Measurements from ENCODE around the gene PDGFRA.

The PDGFRA gene

DNA sequence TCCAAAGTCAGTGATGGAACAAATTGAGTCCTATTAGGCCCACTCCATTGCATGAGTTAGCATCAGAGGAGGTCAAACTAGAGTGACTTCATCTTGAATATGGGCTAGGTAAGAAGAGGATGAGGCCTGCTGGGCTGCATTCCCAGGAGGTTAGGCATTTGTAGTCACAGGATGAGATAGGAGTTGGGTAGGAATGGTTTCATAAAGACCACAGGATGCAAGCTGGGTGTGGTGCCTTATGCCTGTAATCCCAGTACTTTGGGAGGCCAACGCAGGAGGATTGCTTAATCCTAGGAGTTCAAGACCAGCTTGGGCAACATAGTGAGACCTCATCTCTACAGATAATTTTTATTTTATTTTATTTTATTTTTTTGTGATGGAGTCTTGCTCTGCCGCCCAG is 26.8 kb downstream of the PDGFRA start:
- DNase-seq (ENCODE audit: low read depth in 2 of 2) = no peak

- no peak for DNase-seq (ENCODE audit: low read depth in 2 of 2)
Observed at GRCh38 chr4:54256491-54257486, 27.7 kb downstream of the PDGFRA start.

DNA sequence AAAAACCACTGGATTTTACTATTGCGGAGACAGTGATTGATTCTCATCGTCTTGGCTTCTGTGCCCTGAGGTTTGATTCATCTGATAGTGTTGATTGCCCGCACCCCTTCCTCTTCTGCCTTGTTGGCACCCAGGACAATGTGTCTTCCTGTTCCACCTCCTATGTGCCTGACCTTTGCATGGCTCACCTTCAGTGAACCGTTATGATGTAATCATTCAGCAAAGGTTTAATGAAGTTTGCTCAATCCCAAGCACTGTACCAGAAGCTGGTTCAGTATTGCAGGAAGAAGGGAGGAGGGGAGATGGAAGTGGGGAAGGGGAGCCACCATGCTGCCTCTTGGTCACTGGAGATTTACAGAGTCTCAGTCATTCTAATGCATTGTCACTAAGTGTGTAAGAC is 36.3 kb downstream of the PDGFRA start:
- DNase-seq (ENCODE audit: low read depth in 2 of 2) = no peak

DNA sequence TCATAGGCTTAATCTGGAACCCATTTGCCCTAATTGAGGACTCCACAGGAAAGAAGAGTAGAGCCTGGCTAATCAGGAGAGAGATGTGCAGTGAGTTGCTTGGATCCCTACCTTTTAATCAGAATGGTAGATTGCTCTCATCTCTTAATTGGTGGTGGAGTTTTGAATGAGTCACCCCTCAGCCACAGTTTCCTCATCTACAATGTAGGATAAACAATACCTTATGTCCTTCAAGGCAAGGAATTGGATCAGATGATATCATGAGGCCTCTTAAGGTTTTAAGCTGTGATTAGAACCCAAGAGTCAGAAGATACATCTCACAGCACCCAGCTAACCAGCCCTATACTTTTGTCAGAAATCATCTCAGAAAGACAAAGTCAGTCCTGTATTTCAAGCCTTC is 39.1 kb downstream of the PDGFRA start:
- no peak for DNase-seq (ENCODE audit: low read depth in 2 of 2)

DNA sequence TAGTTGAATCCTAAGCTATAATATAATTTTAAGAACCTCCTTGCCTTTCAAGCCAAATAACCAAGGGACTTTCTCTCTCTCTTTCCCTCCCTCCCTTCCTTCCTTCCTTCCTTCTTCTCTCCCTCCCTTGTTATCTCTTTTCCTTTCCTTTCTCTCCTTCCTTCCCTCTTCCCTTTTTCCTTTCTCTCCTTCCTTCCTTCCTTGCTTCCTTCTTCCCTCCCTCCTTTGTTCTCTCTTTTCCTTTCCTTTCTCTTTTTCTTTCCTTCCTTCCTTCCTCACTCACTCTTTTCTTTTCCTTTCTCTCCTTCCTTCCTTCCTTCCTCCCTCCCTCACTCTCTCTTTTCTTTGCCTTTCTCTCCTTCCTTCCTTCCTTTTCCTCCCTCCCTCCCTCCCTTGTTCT is 42.4 kb downstream of the PDGFRA start:
- DNase-seq (ENCODE audit: low read depth in 2 of 2) = no peak

- no peak for DNase-seq (ENCODE audit: low read depth in 2 of 2)
Observed at GRCh38 chr4:54272051-54272450, 43.0 kb downstream of the PDGFRA start.

- no peak for DNase-seq (ENCODE audit: low read depth in 2 of 2)
Observed at GRCh38 chr4:54274264-54274663, 45.2 kb downstream of the PDGFRA start.

DNA sequence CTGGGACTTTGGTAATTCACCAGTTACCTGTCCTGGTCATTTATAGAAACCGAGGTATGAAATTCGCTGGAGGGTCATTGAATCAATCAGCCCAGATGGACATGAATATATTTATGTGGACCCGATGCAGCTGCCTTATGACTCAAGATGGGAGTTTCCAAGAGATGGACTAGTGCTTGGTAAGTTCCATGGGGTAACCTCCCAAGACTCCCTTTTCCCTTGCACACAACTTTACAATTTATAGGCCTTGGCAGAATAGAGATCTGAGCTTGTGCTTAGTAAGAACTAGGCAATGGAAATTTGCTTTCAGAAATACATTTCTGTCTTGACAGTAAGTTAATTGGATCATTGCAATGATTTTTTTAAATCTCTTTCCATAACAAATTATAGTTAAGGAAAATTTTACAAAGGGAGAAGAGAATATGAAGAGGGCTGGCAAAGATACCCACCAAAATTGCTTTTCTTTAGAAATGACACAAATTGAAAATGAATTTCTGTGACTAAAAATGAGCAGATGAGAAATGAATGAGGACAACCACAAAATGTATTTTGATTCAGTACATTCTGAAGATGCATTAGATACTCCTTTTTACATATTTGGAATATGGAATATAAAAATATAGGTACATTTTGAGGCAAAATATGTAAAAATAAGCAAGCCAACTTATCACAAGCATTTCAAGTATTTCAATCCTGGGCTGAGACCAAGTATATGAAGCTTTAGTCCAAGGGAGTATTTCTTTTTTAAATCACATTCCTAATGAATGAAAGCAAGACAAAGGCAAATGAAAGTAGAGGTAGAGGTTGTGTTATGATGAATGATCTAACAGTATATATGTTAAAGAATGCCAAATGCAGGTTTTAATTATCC is 45.9 kb downstream of the PDGFRA start:
- DNase-seq (ENCODE audit: low read depth in 2 of 2) = no peak

DNA sequence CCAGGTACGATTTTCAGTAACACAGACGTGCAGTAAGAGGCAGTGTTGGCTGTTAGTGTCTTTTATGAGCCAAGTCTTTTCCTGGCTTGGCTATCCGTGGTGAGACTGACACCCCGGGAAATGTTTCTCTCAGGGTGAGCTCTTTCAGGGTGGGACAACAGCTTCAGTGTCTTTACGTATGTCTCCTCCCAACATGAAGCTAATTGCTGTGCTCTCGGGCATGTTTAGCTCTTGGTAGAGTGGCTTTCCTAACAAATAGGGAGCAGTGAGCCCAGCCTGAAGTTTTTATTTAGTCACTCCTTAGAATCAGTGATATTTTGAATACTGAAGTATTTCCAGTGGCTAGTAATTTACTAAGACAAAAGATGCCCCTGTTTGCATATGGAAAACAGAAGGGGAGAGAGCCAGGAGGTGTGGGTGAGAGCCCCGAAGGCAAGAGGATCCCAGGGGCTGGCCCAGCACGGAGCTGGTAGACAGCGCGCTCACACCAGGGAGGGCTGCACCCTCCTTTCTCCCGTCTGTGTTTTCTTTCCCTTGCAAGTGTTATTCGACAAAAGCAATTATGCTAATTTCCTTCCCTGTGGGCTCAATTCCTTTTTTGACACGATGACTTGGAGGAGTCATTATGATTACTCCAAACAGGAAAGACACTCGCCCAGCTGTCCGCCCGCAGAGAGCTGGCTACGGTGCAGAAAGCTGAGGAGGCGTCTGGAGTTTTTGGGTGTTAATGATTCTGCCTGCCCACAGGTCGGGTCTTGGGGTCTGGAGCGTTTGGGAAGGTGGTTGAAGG is 47.7 kb downstream of the PDGFRA start:
- no peak for DNase-seq (ENCODE audit: low read depth in 2 of 2)

GRCh38 chr4:54277691-54278090 is 48.6 kb downstream of the PDGFRA start:
- no peak for DNase-seq (ENCODE audit: low read depth in 2 of 2)

DNA sequence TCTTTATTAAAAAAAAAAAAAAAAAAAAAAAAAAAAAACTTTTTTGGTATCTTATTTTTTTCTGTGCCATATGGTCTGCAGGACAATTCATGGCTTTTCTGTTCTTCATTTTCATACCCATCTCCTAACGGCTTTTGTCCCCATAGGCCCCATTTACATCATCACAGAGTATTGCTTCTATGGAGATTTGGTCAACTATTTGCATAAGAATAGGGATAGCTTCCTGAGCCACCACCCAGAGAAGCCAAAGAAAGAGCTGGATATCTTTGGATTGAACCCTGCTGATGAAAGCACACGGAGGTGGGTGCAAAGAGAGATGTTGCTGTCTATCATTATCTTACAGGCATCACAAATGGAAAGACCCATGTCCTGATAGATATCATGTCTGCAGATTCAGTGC is 49.1 kb downstream of the PDGFRA start:
- no peak for DNase-seq (ENCODE audit: low read depth in 2 of 2)

DNA sequence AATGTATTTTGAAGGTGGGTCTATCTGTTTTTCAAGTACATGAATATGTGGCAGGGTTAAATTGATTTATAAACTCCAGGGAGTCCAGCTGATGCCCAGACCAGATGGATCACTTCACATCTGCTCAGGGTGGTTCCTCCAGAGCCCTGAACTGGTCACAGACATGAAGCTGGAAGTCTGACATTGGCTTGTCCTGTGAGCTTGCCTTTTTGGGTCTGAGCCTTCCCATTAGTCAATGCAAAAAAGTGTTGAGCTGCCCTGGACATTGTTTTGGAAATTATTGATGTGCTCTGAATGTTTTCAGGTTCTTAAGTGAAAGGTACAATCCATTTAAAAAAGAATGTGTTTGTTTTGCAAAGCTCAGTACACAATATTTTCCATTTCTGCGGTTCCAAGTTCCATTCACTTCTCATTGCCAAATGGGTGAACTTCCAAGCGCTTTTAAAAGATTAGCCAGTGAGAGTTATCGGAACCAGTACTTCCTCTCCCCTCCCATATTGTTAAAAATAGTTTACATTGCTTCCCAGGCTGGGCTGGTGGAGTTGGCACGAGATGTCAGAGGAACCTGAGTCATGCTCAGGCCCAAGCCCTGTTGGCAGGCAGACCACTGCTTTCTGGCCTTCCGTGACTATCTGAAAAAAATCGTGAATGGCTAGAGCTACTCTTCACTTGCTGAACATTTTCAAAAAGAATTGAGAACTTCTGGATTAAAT is 52.1 kb downstream of the PDGFRA start:
- no peak for DNase-seq (ENCODE audit: low read depth in 2 of 2)

DNA sequence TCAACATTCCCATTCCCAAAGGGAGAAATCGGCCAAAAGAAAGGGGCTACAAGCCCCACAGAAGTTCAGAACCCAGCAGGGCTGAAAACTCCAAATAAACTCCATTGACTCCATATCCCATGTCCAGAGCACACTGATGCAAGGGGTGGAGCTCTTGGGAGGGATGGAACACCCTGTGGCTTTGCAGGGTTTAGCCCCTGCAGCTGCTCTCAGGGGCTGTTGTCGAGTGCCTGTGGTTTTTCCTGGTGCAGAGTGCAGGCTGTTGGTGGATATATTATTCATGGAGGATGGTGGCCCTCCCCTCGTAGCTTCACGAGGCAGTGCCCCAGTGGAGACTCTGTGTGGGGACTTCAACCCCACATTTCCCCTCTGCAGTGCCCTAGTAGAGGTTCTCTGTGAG is 53.7 kb downstream of the PDGFRA start:
- no peak for DNase-seq (ENCODE audit: low read depth in 2 of 2)

- no peak for DNase-seq (ENCODE audit: low read depth in 2 of 2)
Observed at GRCh38 chr4:54289316-54289715, 60.2 kb downstream of the PDGFRA start.

GRCh38 chr4:54290980-54291379 is 61.9 kb downstream of the PDGFRA start:
- no peak for DNase-seq (ENCODE audit: low read depth in 2 of 2)

GRCh38 chr4:54296548-54297203 is 67.6 kb downstream of the PDGFRA start:
- no peak for DNase-seq (ENCODE audit: low read depth in 2 of 2)

DNA sequence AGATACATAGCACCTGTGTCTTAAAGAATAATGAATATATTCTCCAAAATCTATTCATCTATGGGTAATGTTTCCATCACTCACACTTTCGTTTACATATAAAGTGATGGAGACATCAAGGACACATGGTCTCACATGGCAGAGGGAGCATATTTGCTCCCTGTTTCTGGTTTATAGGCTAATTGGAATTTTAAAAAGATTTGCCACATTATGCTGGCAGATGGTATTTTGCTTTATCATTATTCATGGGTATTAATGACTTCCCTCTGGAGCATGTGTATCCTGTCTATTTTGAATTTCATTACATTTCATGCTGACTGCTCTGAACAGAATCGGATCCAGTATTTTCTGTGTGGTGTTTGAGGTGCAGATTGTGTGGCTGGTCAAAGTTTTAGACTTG is 79.0 kb downstream of the PDGFRA start:
- DNase-seq (ENCODE audit: low read depth in 2 of 2) = no peak

DNA sequence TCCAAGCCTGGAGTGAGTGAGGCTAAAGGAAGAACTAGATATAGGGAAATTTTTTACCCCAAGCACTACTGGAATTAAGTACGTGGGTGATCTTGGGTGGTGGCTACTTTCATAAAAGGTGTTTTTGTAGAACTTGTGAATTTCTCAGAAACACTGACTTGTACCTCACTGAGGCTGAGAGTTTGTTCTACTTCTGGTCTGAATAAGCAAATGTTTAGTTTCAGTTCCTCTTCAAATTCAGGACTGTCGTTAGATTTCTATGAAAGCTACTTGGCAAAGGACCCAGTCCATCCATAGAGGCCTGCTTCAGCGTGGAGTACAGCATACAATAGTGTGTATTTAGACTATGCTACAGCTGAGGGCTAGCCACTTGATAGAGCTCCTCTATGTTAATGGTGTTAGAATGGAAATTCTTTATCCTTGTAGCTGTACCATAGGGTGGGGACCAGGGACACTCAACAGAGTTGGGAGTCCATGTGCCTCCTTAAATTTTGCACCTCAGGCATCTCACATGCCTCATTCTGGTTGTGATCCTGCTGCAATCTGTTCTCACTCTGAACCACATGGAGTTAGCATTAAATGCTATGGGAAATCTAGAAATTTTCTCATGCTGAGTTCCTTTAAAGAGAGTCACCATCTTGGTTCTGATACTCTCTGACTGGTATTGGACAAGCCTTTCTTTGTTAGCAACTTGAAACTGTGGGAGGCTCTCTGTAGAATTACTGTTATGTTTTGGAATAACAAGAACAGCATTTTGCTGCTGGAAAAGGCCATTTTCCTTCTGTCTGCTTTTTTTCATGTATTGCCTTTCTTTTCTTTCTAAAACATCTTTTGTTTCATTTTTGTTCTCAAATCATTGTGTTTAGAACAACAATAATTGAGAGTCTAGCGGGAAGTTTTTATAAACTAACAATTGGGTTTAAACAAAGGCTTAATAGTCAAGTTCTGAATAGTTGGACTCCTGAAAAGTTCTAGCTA is 86.8 kb downstream of the PDGFRA start:
- no peak for DNase-seq (ENCODE audit: low read depth in 2 of 2)

DNA sequence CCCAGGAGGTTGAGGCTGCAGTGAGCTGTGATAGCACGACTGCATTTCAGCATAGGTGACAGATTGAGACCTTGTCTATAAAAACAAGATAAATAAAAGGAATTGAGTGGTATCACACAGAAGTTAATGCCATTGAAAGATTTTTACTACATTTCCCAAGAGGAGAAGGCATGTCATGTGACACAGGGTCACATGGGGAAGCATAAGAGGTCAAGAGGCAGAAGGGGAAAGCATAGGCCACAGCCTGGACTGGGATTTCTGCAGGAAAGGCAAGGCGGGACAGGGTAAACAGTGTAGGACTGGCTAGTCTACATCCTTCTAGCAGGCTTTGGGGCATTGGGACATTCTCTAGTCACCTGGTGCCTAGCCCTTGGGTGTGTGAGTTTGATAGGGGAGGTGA is 88.6 kb downstream of the PDGFRA start:
- no peak for DNase-seq (ENCODE audit: low read depth in 2 of 2)

GRCh38 chr4:54318904-54319303 is 89.8 kb downstream of the PDGFRA start:
- no peak for DNase-seq (ENCODE audit: low read depth in 2 of 2)
